Epithelial cell of esophagus (primary cell): ENCODE data around the gene TCEANC2.
A peak's percentile ranks its signal among the peaks of the same experiment; 100 is the strongest.

Source experiments
- DNase-seq: peaks from one replicate; pipeline ENCODE4 v3.0.0; 2010; ENCODE audit warnings: low read depth
- H3K4me3 ChIP-seq: 2 replicates; pipeline ENCODE4 v1.5.1; 2011; ENCODE audit warnings: mild to moderate bottlenecking, low read length, control low read depth
- CTCF ChIP-seq: IDR thresholded peaks from 2 replicates; pipeline ENCODE4 v1.5.1; 2011; ENCODE audit warnings: low read depth, mild to moderate bottlenecking, low read length, control low read depth, inconsistent platforms; ENCODE audit not compliant: insufficient read depth; ENCODE audit errors: missing control alignments

Gene TCEANC2

GRCh38 chr1:54114001-54114400, 60.6 kb downstream of the TCEANC2 start:
- no peak overlapping the region for H3K4me3 ChIP-seq
- DNase-seq, result no peak
- no peak for TF ChIP-seq CTCF

GRCh38 chr1:54114955-54115354, 61.5 kb downstream of the TCEANC2 start:
- H3K4me3 ChIP-seq, result no peak overlapping the region
- TF ChIP-seq CTCF, result no peak
- no peak for DNase-seq

GRCh38 chr1:54115520-54115919, 62.1 kb downstream of the TCEANC2 start:
- no peak for TF ChIP-seq CTCF
- H3K4me3 ChIP-seq, result no peak overlapping the region
- DNase-seq, result no peak

GRCh38 chr1:54117815-54118563, 64.6 kb downstream of the TCEANC2 start:
- peak; percentile 84 for DNase-seq
- H3K4me3 ChIP-seq, result no peak overlapping the region
- TF ChIP-seq CTCF, result no peak

- no peak for TF ChIP-seq CTCF
- DNase-seq, result peak; percentile 37
- H3K4me3 ChIP-seq, result no peak overlapping the region
Measured at GRCh38 chr1:54118704-54119103, 65.3 kb downstream of the TCEANC2 start.

GRCh38 chr1:54120018-54120697, 66.8 kb downstream of the TCEANC2 start:
- TF ChIP-seq CTCF, result no peak
- DNase-seq, result no peak
- H3K4me3 ChIP-seq, result no peak overlapping the region
